Hepatocyte (in vitro differentiated cells): ENCODE data around the gene ATIC. TPM values are rescaled to one million over a fixed set of nuclear protein-coding genes. Genes with fewer than 3 reads are reported as not detected.

Experiments
- DNase-seq: peaks from one replicate; pipeline ENCODE4 v3.0.0-alpha.2; 2016; ENCODE audit warnings: low spot score
- H2AFZ ChIP-seq: fragments of 200-600 bp; sonication (generic); 2 replicates; pipeline ENCODE4 v1.6.0; 2016; ENCODE audit warnings: antibody characterized with exemption, mild to moderate bottlenecking
- H3K27ac ChIP-seq: fragments of 200-600 bp; sonication (generic); 2 replicates; pipeline ENCODE4 v1.5.1; 2016; ENCODE audit warnings: mild to moderate bottlenecking
- H3K27me3 ChIP-seq: fragments of 200-600 bp; sonication (generic); 2 replicates; pipeline ENCODE4 v1.6.1; 2016
- H3K36me3 ChIP-seq: fragments of 200-600 bp; sonication (generic); replicated peaks from 2 replicates; pipeline ENCODE4 v1.5.1; 2016; ENCODE audit warnings: low read depth; ENCODE audit not compliant: insufficient read depth
- H3K4me1 ChIP-seq: fragments of 200-600 bp; sonication (generic); 2 replicates; pipeline ENCODE4 v1.5.1; 2016; ENCODE audit warnings: mild to moderate bottlenecking, moderate library complexity; ENCODE audit not compliant: insufficient read depth
- H3K4me2 ChIP-seq: fragments of 200-600 bp; sonication (generic); 2 replicates; pipeline ENCODE4 v1.6.0; 2016
- H3K4me3 ChIP-seq: fragments of 200-600 bp; sonication (generic); 2 replicates; pipeline ENCODE4 v1.5.1; 2016; ENCODE audit warnings: mild to moderate bottlenecking
- H3K79me2 ChIP-seq: fragments of 200-600 bp; sonication (generic); 2 replicates; pipeline ENCODE4 v1.6.0; 2017; ENCODE audit warnings: mild to moderate bottlenecking
- H3K9me2 ChIP-seq: fragments of 200-600 bp; sonication (generic); replicated peaks from 2 replicates; pipeline ENCODE4 v1.6.0; 2017; ENCODE audit warnings: mild to moderate bottlenecking; ENCODE audit not compliant: insufficient read depth
- H3K9me3 ChIP-seq: fragments of 200-600 bp; sonication (generic); 2 replicates; pipeline ENCODE4 v1.5.1; 2016; ENCODE audit warnings: low read depth, mild to moderate bottlenecking
- H4K20me1 ChIP-seq: fragments of 200-600 bp; sonication (generic); 2 replicates; pipeline ENCODE4 v1.6.0; 2016; ENCODE audit warnings: mild to moderate bottlenecking; ENCODE audit not compliant: insufficient read depth, poor library complexity, severe bottlenecking
- CTCF ChIP-seq: fragments of 200-600 bp; sonication (generic); IDR thresholded peaks from 2 replicates; pipeline ENCODE4 v1.5.1; 2016; ENCODE audit warnings: antibody characterized with exemption, mild to moderate bottlenecking; ENCODE audit not compliant: poor library complexity
- EZH2 ChIP-seq: fragments of 200-600 bp; sonication (generic); IDR thresholded peaks from 2 replicates; pipeline ENCODE4 v1.6.1; 2016; ENCODE audit warnings: antibody characterized with exemption, mild to moderate bottlenecking, borderline replicate concordance
- EZH2phosphoT487 ChIP-seq: fragments of 200-600 bp; sonication (generic); IDR thresholded peaks from one replicate; pipeline ENCODE4 v1.6.1; 2018; ENCODE audit warnings: antibody characterized with exemption, mild to moderate bottlenecking, low read depth, moderate library complexity; ENCODE audit not compliant: unreplicated experiment, severe bottlenecking
- WGBS: methylation state at CpG from one replicate; pipeline ENCODE4 v1.1.6; 2016; ENCODE audit warnings: low lambda C conversion rate; ENCODE audit errors: missing lambda C conversion rate; 5-methylcytosine and 5-hydroxymethylcytosine counted together
- polyA plus RNA-seq: library from polyadenylated mRNA; unstranded; fragments of >200 nt; fragmentation: Nextera tagmentation; extraction: Ambion mirVana; gene quantifications from 2 replicates; pipeline ENCODE4 v1.2.1, GENCODE V29; 2016
- total RNA-seq: library from RNA; depleted of rRNA; stranded (reverse); fragments of >200 nt; gene quantifications from 2 replicates; pipeline ENCODE4 v1.2.3, GENCODE V29; 2014

The ATIC gene
- total and polyA plus RNA-seq, 2 experiments from 2014 or later = 19.6 to 82.7 TPM

GRCh38 chr2:215397632-215398341, 85.9 kb downstream of the ATIC start:
- no peaks in the 10 kb centered on the region for H4K20me1 ChIP-seq
- WGBS = 50% methylated on average over 9 of the region's 9 CpGs

GRCh38 chr2:215399067-215399716, 87.3 kb downstream of the ATIC start:
- Histone ChIP-seq H3K9me2 (no peaks in the 10 kb centered on the region), H3K79me2 (no peaks in the 10 kb centered on the region), H4K20me1 (no peaks in the 10 kb centered on the region), H3K27me3 (no peaks in the 10 kb centered on the region), H2AFZ (no peak overlapping the region), H3K27ac (peak overlapping the region; percentile 50), H3K4me2 (no peak overlapping the region), H3K36me3 (peaks cover 4% of the 10 kb centered on the region), H3K4me1 (no peaks in the 10 kb centered on the region), H3K4me3 (no peak overlapping the region), H3K9me3 (no peaks in the 10 kb centered on the region)
- 86% methylated on average over 3 of the region's 3 CpGs for WGBS
- DNase-seq = no peak
- TF ChIP-seq CTCF = no peak
- TF ChIP-seq EZH2 = no peak
- no peak for TF ChIP-seq EZH2phosphoT487

More at GRCh38 chr2:215397632-215398341, 85.9 kb downstream of the ATIC start:
- Histone ChIP-seq H3K4me1 (no peaks in the 10 kb centered on the region), H3K9me2 (no peaks in the 10 kb centered on the region), H2AFZ (no peak overlapping the region), H3K4me3 (no peak overlapping the region), H3K36me3 (peaks cover 4% of the 10 kb centered on the region), H3K27ac (peak overlapping the region; percentile 50), H3K27me3 (no peaks in the 10 kb centered on the region), H3K79me2 (no peaks in the 10 kb centered on the region), H3K4me2 (no peak overlapping the region), H3K9me3 (no peaks in the 10 kb centered on the region)
- peak; percentile 13 for TF ChIP-seq CTCF
- TF ChIP-seq EZH2phosphoT487 = no peak
- TF ChIP-seq EZH2 = no peak
- DNase-seq = peak; percentile 41

Other genes with a start within 250 kb of the ATIC start
- 0.23 and 0.44 TPM in 2 replicates for gene ABCA12, start 173.4 kb upstream of the ATIC start, total RNA-seq
- 0.07 and 0.15 TPM in 2 replicates for gene ABCA12, start 173.4 kb upstream of the ATIC start, polyA plus RNA-seq
- 2,129 and 3,020 TPM in 2 replicates for gene FN1, start 124.0 kb downstream of the ATIC start, total RNA-seq
- gene FN1, start 124.0 kb downstream of the ATIC start, polyA plus RNA-seq = 1,572 and 1,650 TPM in 2 replicates